ENCODE data around the gene UQCRHL.

UQCRHL gene

GRCh38 chr1:15797614-15798390 lies 9.6 kb downstream of the UQCRHL start:
- TF ChIP-seq POLR2A (IDR thresholded peaks at IDR 0.05; ENCODE audit: low read length): no peak
- TF ChIP-seq GATA1 (IDR thresholded peaks at IDR 0.05; ENCODE audit: low read depth, low read length): no peak
- no peak for DNase-seq

GRCh38 chr1:15796086-15796462 lies 11.4 kb downstream of the UQCRHL start:
- DNase-seq: no peak
- TF ChIP-seq POLR2A (IDR thresholded peaks at IDR 0.05; ENCODE audit: low read length) (no peak), GATA1 (IDR thresholded peaks at IDR 0.05; ENCODE audit: low read depth, low read length) (no peak)

GRCh38 chr1:15788624-15789301 lies 18.7 kb downstream of the UQCRHL start:
- no peak for TF ChIP-seq POLR2A (IDR thresholded peaks at IDR 0.05; ENCODE audit: low read length)
- no peak for TF ChIP-seq GATA1 (IDR thresholded peaks at IDR 0.05; ENCODE audit: low read depth, low read length)
- DNase-seq: no peak

GRCh38 chr1:15786581-15786980 lies 20.9 kb downstream of the UQCRHL start:
- TF ChIP-seq POLR2A (IDR thresholded peaks at IDR 0.05; ENCODE audit: low read length): no peak
- no peak for DNase-seq

GRCh38 chr1:15785683-15786082 lies 21.8 kb downstream of the UQCRHL start:
- no peak for TF ChIP-seq POLR2A (IDR thresholded peaks at IDR 0.05; ENCODE audit: low read length)
- TF ChIP-seq GATA1 (IDR thresholded peaks at IDR 0.05; ENCODE audit: low read depth, low read length): no peak
- DNase-seq: no peak

GRCh38 chr1:15777909-15778707 lies 29.3 kb downstream of the UQCRHL start:
- TF ChIP-seq POLR2A (IDR thresholded peaks at IDR 0.05; ENCODE audit: low read length) (no peak), GATA1 (IDR thresholded peaks at IDR 0.05; ENCODE audit: low read depth, low read length) (no peak)
- no peak for DNase-seq

GRCh38 chr1:15775706-15776105 lies 31.7 kb downstream of the UQCRHL start:
- no peak for DNase-seq
- TF ChIP-seq POLR2A (IDR thresholded peaks at IDR 0.05; ENCODE audit: low read length) (no peak), GATA1 (IDR thresholded peaks at IDR 0.05; ENCODE audit: low read depth, low read length) (no peak)

- no peak for TF ChIP-seq POLR2A (IDR thresholded peaks at IDR 0.05; ENCODE audit: low read length)
- TF ChIP-seq GATA1 (IDR thresholded peaks at IDR 0.05; ENCODE audit: low read depth, low read length): no peak
These were observed 35.5 kb downstream of the UQCRHL start for GRCh38 chr1:15771836-15772515.

GRCh38 chr1:15770313-15770962 lies 37.0 kb downstream of the UQCRHL start:
- TF ChIP-seq POLR2A (IDR thresholded peaks at IDR 0.05; ENCODE audit: low read length): no peak
- no peak for TF ChIP-seq GATA1 (IDR thresholded peaks at IDR 0.05; ENCODE audit: low read depth, low read length)
- no peak for DNase-seq

More at GRCh38 chr1:15771836-15772515, 35.5 kb downstream of the UQCRHL start:
- no peak for DNase-seq

- no peak for DNase-seq
- TF ChIP-seq POLR2A (IDR thresholded peaks at IDR 0.05; ENCODE audit: low read length) (no peak), GATA1 (IDR thresholded peaks at IDR 0.05; ENCODE audit: low read depth, low read length) (no peak)
These were observed 39.1 kb downstream of the UQCRHL start for GRCh38 chr1:15768388-15768787.

- no peak for DNase-seq
- TF ChIP-seq GATA1 (IDR thresholded peaks at IDR 0.05; ENCODE audit: low read depth, low read length) (no peak), POLR2A (IDR thresholded peaks at IDR 0.05; ENCODE audit: low read length) (no peak)
These were observed 39.5 kb downstream of the UQCRHL start for GRCh38 chr1:15767941-15768340.

- DNase-seq: no peak
- TF ChIP-seq POLR2A (IDR thresholded peaks at IDR 0.05; ENCODE audit: low read length): no peak
- TF ChIP-seq GATA1 (IDR thresholded peaks at IDR 0.05; ENCODE audit: low read depth, low read length): no peak
These were observed 41.8 kb downstream of the UQCRHL start for GRCh38 chr1:15765495-15766194.

GRCh38 chr1:15764890-15765289 lies 42.6 kb downstream of the UQCRHL start:
- DNase-seq: no peak
- no peak for TF ChIP-seq POLR2A (IDR thresholded peaks at IDR 0.05; ENCODE audit: low read length)
- TF ChIP-seq GATA1 (IDR thresholded peaks at IDR 0.05; ENCODE audit: low read depth, low read length): no peak
